GM12801 (cell line): ENCODE data around the gene SNX19.

ENCODE experiments used
- TF ChIP-seq, protein P1 (sequence below): IDR thresholded peaks from one replicate; pipeline ENCODE4 v1.5.1; 2011; ENCODE audit warnings: control low read depth; ENCODE audit not compliant: insufficient read length; ENCODE audit errors: extremely low read depth

SNX19 gene, protein sequence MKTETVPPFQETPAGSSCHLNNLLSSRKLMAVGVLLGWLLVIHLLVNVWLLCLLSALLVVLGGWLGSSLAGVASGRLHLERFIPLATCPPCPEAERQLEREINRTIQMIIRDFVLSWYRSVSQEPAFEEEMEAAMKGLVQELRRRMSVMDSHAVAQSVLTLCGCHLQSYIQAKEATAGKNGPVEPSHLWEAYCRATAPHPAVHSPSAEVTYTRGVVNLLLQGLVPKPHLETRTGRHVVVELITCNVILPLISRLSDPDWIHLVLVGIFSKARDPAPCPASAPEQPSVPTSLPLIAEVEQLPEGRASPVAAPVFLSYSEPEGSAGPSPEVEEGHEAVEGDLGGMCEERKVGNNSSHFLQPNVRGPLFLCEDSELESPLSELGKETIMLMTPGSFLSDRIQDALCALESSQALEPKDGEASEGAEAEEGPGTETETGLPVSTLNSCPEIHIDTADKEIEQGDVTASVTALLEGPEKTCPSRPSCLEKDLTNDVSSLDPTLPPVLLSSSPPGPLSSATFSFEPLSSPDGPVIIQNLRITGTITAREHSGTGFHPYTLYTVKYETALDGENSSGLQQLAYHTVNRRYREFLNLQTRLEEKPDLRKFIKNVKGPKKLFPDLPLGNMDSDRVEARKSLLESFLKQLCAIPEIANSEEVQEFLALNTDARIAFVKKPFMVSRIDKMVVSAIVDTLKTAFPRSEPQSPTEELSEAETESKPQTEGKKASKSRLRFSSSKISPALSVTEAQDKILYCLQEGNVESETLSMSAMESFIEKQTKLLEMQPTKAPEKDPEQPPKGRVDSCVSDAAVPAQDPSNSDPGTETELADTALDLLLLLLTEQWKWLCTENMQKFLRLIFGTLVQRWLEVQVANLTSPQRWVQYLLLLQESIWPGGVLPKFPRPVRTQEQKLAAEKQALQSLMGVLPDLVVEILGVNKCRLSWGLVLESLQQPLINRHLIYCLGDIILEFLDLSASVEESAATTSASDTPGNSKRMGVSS

DNA sequence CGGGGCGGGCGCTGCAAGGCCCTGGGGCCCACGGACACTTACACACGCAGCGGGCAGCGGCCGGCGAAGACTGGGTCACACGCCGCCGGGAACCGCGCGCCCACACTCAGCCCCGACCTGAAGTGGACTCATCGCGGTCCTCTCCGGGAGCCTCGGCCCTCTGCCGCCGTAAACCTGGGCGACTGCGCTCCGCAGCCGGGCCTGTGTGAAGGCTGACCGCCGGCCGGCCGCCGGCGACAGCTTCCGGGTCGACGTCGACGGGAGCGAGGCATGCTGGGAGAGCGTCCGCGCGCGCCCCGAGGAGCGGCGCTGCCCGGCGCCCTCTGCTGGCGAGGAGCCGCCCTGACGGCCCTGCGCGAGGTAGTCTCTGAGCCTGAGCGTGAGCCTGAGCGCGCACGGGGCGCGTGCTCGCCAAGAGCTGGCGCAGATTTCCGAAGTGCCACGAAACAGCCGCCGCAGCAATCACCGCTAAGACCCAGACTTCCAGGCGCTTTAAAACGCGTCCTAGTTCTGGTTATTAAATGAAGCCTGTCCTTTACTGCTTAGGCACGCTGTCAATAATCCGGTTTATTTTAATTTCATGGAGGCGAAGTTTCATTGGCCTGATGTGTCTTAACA, at the start of gene SNX19:
Gene SNX19, minus strand, starts transcription at position 242 of the 618 bp plus-strand sequence. CDS start 540 bp downstream, outside the sequence.
- TF ChIP-seq, protein P1, sequence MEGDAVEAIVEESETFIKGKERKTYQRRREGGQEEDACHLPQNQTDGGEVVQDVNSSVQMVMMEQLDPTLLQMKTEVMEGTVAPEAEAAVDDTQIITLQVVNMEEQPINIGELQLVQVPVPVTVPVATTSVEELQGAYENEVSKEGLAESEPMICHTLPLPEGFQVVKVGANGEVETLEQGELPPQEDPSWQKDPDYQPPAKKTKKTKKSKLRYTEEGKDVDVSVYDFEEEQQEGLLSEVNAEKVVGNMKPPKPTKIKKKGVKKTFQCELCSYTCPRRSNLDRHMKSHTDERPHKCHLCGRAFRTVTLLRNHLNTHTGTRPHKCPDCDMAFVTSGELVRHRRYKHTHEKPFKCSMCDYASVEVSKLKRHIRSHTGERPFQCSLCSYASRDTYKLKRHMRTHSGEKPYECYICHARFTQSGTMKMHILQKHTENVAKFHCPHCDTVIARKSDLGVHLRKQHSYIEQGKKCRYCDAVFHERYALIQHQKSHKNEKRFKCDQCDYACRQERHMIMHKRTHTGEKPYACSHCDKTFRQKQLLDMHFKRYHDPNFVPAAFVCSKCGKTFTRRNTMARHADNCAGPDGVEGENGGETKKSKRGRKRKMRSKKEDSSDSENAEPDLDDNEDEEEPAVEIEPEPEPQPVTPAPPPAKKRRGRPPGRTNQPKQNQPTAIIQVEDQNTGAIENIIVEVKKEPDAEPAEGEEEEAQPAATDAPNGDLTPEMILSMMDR, result no peak

DNA sequence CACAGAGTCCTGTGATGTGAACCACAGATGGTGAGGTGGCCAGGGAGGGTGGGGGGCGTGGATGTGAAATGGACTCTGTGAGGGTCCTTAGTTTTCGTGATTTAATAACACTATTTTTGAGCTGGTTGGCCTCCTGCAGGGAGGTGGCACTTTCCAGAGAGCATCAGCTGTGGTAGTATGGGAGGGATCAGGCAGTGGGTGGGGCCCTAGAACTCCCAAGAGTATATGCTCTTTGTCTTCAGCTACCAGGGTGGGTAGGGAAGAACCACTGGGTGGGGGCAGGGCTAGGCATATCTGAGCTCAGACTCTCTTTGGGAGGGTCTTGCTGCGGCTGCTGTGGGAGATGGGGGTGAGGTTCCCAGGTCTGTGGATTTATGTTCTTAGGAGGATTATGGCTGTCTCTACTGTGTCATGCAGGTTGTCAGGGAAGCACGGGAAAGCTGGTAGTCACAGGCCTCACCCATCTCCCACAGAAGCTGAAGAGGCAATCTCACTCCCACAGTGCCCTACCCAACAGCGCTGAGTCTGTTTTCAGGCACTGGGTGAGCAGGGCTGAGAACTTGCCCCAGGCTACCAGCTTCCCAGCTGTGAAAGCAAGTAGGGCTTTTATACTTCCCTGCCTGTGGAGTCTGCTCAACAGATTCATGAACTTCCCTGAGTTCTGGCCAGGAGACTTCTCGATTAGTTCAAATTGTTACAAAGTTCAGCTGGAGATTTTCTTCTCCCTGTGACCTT, 47.9 kb upstream of the SNX19 start:
- TF ChIP-seq, protein P1, result no peak

DNA sequence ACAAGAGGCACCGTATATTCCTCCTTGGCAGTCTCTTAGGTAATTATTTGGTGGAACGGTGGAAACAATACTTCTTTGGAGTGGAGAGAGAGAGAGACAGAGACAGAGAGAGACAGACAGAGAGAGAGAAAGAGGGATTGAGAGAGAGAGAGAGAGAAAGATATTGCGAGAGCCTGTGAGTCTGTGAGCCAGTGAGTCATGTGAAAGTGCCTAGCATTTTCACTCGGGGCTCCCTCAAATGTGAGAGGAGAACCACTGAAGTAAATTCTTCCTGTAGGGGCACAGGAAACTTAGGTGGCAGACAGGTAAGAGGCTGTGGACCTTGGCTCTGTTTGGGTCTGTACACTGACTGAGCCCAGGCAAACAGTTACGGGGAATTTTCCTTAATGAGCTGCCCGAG, 31.6 kb upstream of the SNX19 start:
- TF ChIP-seq, protein P1, result no peak

DNA sequence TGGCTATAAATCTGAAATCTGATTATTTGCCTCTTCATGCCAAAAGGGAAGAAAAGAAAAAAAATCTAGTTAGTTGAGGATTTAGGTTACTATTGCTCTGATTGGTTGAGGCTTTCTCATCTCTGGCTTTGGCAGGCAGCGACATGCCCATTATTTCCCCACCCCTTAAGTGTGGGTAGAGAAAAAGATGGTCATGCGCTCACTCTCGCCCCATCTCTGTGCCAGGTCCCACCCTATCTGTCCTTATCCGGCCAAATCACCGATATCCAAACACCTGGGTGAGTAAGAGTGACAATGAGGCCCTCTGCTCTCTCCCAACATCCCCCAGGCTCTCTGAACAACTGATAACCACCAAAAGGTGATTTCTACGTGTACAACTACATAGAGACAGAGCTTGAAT, 31.2 kb upstream of the SNX19 start:
- TF ChIP-seq, protein P1, result no peak

GRCh38 chr11:130947058-130947457, 30.8 kb upstream of the SNX19 start:
- TF ChIP-seq, protein P1, result no peak

- TF ChIP-seq, protein P1, result no peak
Observed at GRCh38 chr11:130945896-130946295, 29.6 kb upstream of the SNX19 start.

GRCh38 chr11:130940706-130941105, 24.4 kb upstream of the SNX19 start:
- TF ChIP-seq, protein P1, result no peak
